Measurements from ENCODE around the gene OR5M11. TPM values are rescaled to one million over a fixed set of nuclear protein-coding genes. Genes with fewer than 3 reads are reported as not detected.
"Not testable (repeated sequence)": the region's sequence is repeated elsewhere in the genome, so short reads cannot be mapped to it uniquely, and the experiment has no call there.

OR5M11 gene
- total RNA-seq (2014; rRNA removed; shearing (Covaris generic)), result not detected in 2 replicates

GRCh38 chr11:56543157-56543556 lies at the start of gene OR5M11:
TSS of gene OR5M11 (minus strand) at chr11:56543257. CDS start at chr11:56543257, 0 bp downstream.
- DNase-seq (ENCODE audit: low spot score), result no peak

GRCh38 chr11:56592088-56592717 lies 49.1 kb upstream of the OR5M11 start:
- DNase-seq (ENCODE audit: low spot score), result not testable (repeated sequence)

GRCh38 chr11:56577621-56578020 lies 34.6 kb upstream of the OR5M11 start, which contains the start of gene OR5M10:
TSS of gene OR5M10 (minus strand) at chr11:56577721. CDS start at chr11:56577721, 0 bp downstream.
- DNase-seq (ENCODE audit: low spot score), result no peak

- no peak for DNase-seq (ENCODE audit: low spot score)
Measured at GRCh38 chr11:56558574-56558973, 15.5 kb upstream of the OR5M11 start.

GRCh38 chr11:56554691-56555090 lies 11.6 kb upstream of the OR5M11 start:
- DNase-seq (ENCODE audit: low spot score), result not testable (repeated sequence)

GRCh38 chr11:56545531-56545930 lies 2.5 kb upstream of the OR5M11 start:
- no peak for DNase-seq (ENCODE audit: low spot score)

- DNase-seq (ENCODE audit: low spot score), result no peak
Measured at GRCh38 chr11:56543739-56544138, 682 bp upstream of the OR5M11 start.

GRCh38 chr11:56533054-56533740 lies 9.9 kb downstream of the OR5M11 start:
- no peak for DNase-seq (ENCODE audit: low spot score)

- no peak for DNase-seq (ENCODE audit: low spot score)
Measured at GRCh38 chr11:56531856-56532255, 11.2 kb downstream of the OR5M11 start.

- DNase-seq (ENCODE audit: low spot score), result no peak
Measured at GRCh38 chr11:56522008-56522407, 21.0 kb downstream of the OR5M11 start.

GRCh38 chr11:56513280-56513679 lies 29.8 kb downstream of the OR5M11 start:
- no peak for DNase-seq (ENCODE audit: low spot score)

- no peak for DNase-seq (ENCODE audit: low spot score)
Measured at GRCh38 chr11:56509439-56509838, 33.6 kb downstream of the OR5M11 start.

- no peak for DNase-seq (ENCODE audit: low spot score)
Measured at GRCh38 chr11:56497010-56497409, 46.0 kb downstream of the OR5M11 start.

GRCh38 chr11:56495117-56495516 lies 47.9 kb downstream of the OR5M11 start:
- no peak for DNase-seq (ENCODE audit: low spot score)

Other genes with a start within 250 kb of the OR5M11 start
- not detected in 2 replicates for gene OR8K3, start 228.1 kb downstream of the OR5M11 start, total RNA-seq (2014; rRNA removed; shearing (Covaris generic))
- not detected in 2 replicates for gene OR8K1, start 197.2 kb downstream of the OR5M11 start, total RNA-seq (2014; rRNA removed; shearing (Covaris generic))
- gene OR8J1, start 189.0 kb downstream of the OR5M11 start, total RNA-seq (2014; rRNA removed; shearing (Covaris generic)), result not detected in 2 replicates
- gene OR8U1, start 167.6 kb downstream of the OR5M11 start, total RNA-seq (2014; rRNA removed; shearing (Covaris generic)), result not detected in 2 replicates
- gene OR5AL1, start 130.6 kb downstream of the OR5M11 start, total RNA-seq (2014; rRNA removed; shearing (Covaris generic)), result not detected in 2 replicates
- gene OR5M3, start 69.9 kb downstream of the OR5M11 start, total RNA-seq (2014; rRNA removed; shearing (Covaris generic)), result not detected in 2 replicates
- gene OR5M8, start 51.9 kb downstream of the OR5M11 start, total RNA-seq (2014; rRNA removed; shearing (Covaris generic)), result not detected in 2 replicates
- not detected in 2 replicates for gene OR5M10, start 34.5 kb upstream of the OR5M11 start, total RNA-seq (2014; rRNA removed; shearing (Covaris generic))
- not detected in 2 replicates for gene OR5M1, start 71.6 kb upstream of the OR5M11 start, total RNA-seq (2014; rRNA removed; shearing (Covaris generic))
- not detected in 2 replicates for gene OR5AP2, start 99.2 kb upstream of the OR5M11 start, total RNA-seq (2014; rRNA removed; shearing (Covaris generic))
- not detected in 2 replicates for gene OR5AR1, start 120.4 kb upstream of the OR5M11 start, total RNA-seq (2014; rRNA removed; shearing (Covaris generic))
- gene OR9G1, start 155.8 kb upstream of the OR5M11 start, total RNA-seq (2014; rRNA removed; shearing (Covaris generic)), result not detected in 2 replicates
- gene OR9G4, start 205.4 kb upstream of the OR5M11 start, total RNA-seq (2014; rRNA removed; shearing (Covaris generic)), result not detected in 2 replicates